Iris pigment epithelial cell (primary cell): Measurements from ENCODE around the gene PAWR.
"Not testable (repeated sequence)": the region's sequence is repeated elsewhere in the genome, so short reads cannot be mapped to it uniquely, and the experiment has no call there.

Experiments used
- DNase-seq: peaks from one replicate; pipeline ENCODE4 v3.0.0-alpha.2; 2011; ENCODE audit warnings: low read depth

Gene PAWR

DNA sequence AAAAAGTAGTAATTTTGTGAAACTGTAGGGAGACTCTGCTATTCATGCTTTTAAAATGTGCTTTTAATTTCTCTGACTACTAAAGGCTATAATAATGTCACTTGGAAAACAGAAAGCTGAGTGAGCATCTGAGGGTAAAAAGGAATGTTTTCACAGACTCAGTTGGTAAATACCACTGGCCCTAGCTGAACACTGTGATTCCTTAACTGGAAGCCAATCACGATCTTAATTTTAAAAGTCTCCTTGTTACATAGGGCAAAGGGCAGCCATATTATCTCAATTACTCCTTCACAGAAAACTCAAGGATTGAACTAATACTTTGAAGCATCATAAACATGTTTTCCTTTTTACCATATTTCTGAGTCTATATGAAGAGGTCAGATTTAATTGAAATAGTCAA lies 41.9 kb downstream of the PAWR start:
- DNase-seq, result peak; percentile 28

DNA sequence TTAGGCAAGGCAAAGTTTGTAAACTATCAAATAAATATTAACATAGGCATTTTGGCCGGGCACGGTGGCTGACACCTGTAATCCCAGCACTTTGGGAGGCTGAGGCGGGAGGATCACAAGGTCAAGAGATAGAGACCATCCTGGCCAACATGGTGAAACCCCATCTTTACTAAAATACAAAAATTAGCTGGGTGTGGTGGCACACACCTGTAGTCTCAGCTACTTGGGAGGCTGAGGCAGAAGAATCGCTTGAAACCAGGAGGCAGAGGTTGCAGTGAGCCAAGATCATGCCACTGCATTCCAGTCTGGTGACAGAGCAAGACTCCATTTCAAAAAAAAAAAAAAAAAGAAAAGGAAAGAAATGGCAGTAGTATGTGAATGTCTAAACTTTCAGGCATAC lies 43.9 kb downstream of the PAWR start:
- DNase-seq, result not testable (repeated sequence)

DNA sequence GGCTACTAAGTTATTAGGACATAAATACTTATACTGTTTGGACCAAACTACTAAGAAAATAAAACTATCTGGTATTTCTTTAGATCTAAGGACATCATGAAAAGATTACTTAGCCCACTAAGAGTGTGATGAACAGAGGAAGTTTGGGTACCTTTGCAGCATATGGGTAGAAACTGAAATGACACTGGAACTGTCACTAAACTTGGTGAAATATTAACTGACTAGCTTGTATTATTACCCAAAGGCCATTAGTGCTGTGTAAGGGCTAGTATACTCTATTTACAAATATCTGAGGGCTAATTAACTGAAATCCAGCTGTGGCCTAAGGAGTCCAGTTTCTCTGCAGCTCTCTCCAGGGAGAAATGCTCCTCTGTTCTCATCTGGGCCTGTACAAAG lies 45.5 kb downstream of the PAWR start:
- DNase-seq, result no peak

GRCh38 chr12:79644274-79645234 lies 46.2 kb downstream of the PAWR start:
- no peak for DNase-seq

DNA sequence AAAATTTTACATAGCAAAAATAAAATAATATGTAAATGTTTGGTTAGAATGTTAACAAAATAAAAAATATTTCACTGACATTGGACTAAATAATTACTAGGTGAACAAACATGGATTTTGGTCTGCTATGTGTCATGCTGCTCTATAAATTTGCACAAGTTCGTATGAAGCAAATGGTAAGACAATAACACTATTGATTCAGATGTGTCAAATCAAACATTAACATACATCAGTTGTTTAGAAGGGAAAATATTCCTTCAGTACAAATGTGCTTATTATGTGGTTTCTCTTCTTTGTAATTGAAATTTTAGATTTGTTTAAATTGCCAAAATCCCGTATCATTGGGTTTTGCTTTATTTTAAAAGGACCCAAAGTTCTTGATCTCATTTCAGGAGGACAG lies 46.9 kb downstream of the PAWR start:
- no peak for DNase-seq

GRCh38 chr12:79638490-79638889 lies 52.3 kb downstream of the PAWR start:
- DNase-seq, result no peak

DNA sequence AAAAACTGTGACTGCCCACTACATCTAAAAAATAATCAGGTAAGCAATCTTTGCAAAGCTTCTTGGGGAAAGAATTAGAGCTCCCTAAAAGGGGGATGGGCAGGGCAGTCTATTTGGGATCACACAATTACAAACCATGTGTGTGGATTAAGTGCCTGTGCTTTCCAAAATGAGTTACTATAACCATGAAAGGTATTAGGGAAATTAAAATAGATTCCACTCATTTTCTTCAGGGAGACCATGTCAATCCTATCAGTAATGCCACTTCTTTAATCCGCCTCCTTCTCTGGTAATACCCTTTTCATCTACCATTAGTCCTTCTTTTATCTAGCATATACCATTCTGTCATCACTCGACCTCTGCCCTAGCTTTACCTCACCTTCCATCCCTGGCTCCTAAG lies 53.7 kb downstream of the PAWR start:
- no peak for DNase-seq

DNA sequence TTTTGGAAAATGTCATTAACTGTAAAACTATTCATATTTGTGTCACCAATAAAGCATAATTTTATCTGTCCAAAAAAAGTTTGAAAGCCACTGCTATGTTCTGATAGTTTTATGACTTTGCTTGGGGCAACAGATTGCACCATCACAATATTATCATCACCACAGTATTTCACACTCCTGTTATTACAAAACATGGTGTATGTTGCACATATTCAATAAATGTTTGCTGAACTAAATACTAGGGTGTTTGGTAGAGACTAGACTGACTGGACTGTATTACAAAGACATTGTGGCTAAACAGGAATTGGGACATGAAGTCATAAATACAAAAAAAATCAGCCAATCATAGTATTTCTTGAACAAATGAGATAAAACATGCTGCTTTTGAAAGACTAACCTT lies 55.1 kb downstream of the PAWR start:
- peak; percentile 70 for DNase-seq

DNA sequence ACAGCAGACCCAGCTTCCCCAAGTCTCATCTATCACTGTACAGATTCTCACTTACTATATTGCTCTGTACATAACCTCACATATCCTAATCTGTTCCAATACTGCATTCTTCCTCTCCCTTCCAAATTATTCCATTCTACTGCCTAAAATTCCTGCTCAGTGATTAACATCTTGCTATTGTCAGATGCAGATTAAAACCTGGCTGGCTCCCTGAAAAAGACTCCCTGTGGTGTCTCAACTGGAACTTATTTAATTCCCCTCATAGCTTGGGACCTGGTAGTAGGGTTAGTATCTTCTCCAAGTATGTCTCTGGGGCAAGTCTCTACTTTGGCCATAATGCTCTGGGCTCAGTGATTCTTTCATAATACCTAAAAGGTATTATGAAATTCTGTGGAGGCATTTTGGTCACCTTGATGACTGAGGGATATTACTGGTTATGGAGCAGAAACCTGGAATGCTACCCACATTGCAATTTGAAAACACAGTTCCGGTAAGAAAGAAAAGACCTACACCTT lies 55.8 kb downstream of the PAWR start:
- peak; percentile 18 for DNase-seq

GRCh38 chr12:79629561-79629960 lies 61.2 kb downstream of the PAWR start:
- no peak for DNase-seq

DNA sequence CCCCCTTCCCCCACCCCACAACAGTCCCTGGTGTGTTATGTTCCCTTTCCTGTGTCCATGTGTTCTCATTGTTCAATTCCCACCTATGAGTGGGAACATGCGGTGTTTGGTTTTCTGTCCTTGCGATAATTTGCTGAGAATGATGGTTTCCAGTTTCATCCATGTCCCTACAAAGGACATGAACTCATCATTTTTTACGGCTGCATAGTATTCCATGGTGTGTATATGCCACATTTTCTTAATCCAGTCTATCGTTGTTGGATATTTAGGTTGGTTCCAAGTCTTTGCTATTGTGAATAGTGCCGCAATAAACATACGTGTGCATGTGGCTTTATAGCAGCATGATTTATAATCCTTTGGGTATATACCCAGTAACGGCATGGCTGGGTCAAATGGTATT lies 64.0 kb downstream of the PAWR start:
- DNase-seq, result not testable (repeated sequence)

GRCh38 chr12:79624378-79624777 lies 66.4 kb downstream of the PAWR start:
- DNase-seq, result peak; percentile 22

GRCh38 chr12:79619872-79620562 lies 70.7 kb downstream of the PAWR start:
- no peak for DNase-seq

- peak; percentile 80 for DNase-seq
Observed at GRCh38 chr12:79618848-79619404, 71.8 kb downstream of the PAWR start.

DNA sequence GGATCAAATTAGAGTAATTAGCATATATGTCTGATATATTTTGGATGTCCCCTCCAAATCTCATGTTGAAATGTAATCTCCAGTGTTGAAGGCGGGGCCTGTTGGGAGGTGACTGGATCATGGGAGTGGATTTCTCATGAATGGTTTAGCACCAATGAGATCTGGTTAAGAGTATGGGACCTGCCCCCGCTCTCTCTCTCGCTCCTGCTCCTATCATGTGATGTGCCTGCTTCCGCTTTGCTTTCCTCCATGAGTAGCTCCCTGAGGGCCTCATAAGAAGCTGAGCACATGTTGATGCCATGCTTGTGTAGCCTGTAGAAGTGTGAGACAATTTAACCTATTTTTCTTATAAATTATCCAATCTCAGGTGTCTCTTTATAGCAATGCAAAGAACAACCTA lies 73.1 kb downstream of the PAWR start:
- no peak for DNase-seq

- DNase-seq, result no peak
Observed at GRCh38 chr12:79615596-79616560, 74.9 kb downstream of the PAWR start.

DNA sequence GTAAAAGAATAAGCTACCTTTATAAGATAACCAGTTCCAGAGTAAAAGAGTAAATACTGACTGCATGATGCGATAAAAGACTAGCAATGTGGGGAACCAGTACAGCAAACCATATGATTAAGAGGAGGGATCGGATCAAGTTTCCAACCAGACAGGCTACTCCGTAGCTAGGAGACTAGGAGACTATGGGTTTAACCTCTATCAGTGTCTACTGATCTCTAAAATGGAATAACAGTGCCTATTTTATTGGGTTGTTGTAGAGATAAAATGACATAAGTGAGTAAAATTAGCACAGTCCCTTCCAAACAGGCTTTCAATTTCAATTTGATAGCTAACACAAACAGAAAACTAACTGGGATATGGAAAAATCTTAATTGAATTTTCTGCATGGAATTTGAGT lies 76.0 kb downstream of the PAWR start:
- peak; percentile 43 for DNase-seq

DNA sequence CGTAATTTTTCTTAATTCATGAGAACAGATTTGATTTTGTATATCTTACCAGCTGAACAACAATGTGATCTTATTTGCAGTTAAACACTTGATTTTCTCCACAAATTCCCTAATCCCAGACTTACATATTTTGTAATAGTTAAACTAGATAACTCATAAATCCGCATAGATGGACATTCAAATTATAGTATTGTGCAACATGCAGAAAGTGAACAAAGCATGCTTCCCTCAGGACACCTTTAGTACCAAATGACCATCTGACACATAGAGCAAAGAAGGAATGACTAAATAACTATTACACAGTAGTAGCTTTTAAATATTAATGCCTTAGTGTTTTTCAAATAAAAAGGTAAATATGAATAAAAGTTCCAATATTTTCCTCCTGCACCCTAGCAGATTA lies 88.9 kb downstream of the PAWR start:
- DNase-seq, result no peak

DNA sequence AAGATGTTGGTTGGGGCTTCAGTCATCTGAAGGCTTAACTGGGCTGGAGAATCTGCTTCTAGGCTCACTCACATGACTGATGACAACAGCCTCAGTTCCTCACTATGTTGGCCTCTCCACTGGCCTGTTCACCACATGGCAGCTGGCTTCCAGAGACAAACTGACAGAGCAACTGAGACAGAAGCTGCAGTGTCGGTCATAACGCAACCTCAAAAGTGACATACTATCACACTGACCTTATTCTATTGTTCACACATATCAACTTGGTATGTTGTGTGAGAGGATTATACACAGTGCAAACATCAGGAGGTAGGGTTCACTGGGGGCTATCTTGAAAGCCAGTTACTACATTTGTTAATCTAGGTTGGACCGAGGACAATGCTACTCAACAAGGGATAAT lies 92.9 kb downstream of the PAWR start:
- peak; percentile 12 for DNase-seq

- DNase-seq, result no peak
Observed at GRCh38 chr12:79596719-79597350, 93.9 kb downstream of the PAWR start.

DNA sequence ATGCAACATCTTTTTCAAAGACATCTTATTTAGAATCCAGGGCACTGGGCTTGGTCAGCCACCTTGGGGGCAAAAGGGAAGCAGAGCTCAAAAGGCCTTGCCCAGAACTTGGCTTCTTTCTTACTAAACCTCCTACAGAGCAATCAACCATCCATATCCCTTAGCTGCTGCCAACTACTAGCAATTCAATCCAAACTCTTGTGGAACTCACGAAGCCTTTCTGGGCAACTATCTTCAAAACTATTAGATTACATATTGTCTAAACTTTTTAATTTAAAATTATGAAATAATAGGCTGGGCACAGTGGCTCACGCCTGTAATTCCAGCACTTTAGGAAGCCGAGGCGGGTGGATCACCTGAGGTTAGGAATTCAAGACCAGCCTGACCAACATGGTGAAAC lies 95.5 kb downstream of the PAWR start:
- no peak for DNase-seq
